Loucy (cell line): ENCODE results near the gene RERE.

ENCODE experiments used
- H2AFZ ChIP-seq: fragments of 200-600 bp; sonication (generic); 2 replicates; pipeline ENCODE4 v1.6.0; 2016; ENCODE audit warnings: antibody characterized with exemption, mild to moderate bottlenecking, low read length, moderate library complexity
- H3F3A ChIP-seq: fragments of 200-600 bp; 2 replicates; pipeline ENCODE4 v1.6.0; 2016; ENCODE audit warnings: antibody characterized with exemption, low read depth, mild to moderate bottlenecking
- H3K27me3 ChIP-seq: fragments of 200-600 bp; sonication (generic); 2 replicates; pipeline ENCODE4 v1.6.1; 2014; ENCODE audit warnings: low read length, mild to moderate bottlenecking; ENCODE audit not compliant: insufficient read depth, poor library complexity, severe bottlenecking
- H3K36me3 ChIP-seq: fragments of 200-600 bp; sonication (generic); 2 replicates; pipeline ENCODE4 v1.6.1; 2016; ENCODE audit warnings: low read length; ENCODE audit not compliant: insufficient read depth
- H3K4me1 ChIP-seq: fragments of 200-600 bp; sonication (generic); 2 replicates; pipeline ENCODE4 v1.5.1; 2014; ENCODE audit warnings: low read length, mild to moderate bottlenecking; ENCODE audit not compliant: insufficient read depth, poor library complexity, severe bottlenecking
- H3K4me2 ChIP-seq: fragments of 200-600 bp; sonication (generic); 2 replicates; pipeline ENCODE4 v1.6.0; 2014; ENCODE audit warnings: antibody characterized with exemption, low read length, low read depth, mild to moderate bottlenecking; ENCODE audit not compliant: poor library complexity, severe bottlenecking
- H3K4me3 ChIP-seq: fragments of 200-600 bp; sonication (generic); 2 replicates; pipeline ENCODE4 v1.5.1; 2014; ENCODE audit warnings: low read length, mild to moderate bottlenecking, mixed read lengths; ENCODE audit not compliant: poor library complexity, severe bottlenecking
- H3K79me2 ChIP-seq: fragments of 200-600 bp; sonication (generic); 2 replicates; pipeline ENCODE4 v1.6.1; 2014; ENCODE audit warnings: low read length; ENCODE audit not compliant: insufficient read depth
- H3K9ac ChIP-seq: fragments of 200-600 bp; sonication (generic); 2 replicates; pipeline ENCODE4 v1.6.0; 2014; ENCODE audit warnings: mild to moderate bottlenecking, low read depth, low read length, moderate library complexity; ENCODE audit not compliant: poor library complexity, severe bottlenecking
- H3K9me2 ChIP-seq: fragments of 200-600 bp; sonication (generic); replicated peaks from 2 replicates; pipeline ENCODE4 v1.6.1; 2016; ENCODE audit warnings: low read depth, low read length, mixed read lengths
- H3K9me3 ChIP-seq: fragments of 200-600 bp; sonication (generic); 2 replicates; pipeline ENCODE4 v1.6.1; 2014; ENCODE audit warnings: mild to moderate bottlenecking, antibody characterized with exemption, low read length, low read depth; ENCODE audit not compliant: insufficient read depth
- H4K20me1 ChIP-seq: fragments of 200-600 bp; sonication (generic); 2 replicates; pipeline ENCODE4 v1.6.0; 2014; ENCODE audit warnings: antibody characterized with exemption, low read length, mild to moderate bottlenecking; ENCODE audit not compliant: insufficient read depth, poor library complexity, severe bottlenecking
- EZH2phosphoT487 ChIP-seq: fragments of 200-600 bp; IDR thresholded peaks from 2 replicates; pipeline ENCODE4 v1.6.1; 2018; ENCODE audit warnings: antibody characterized with exemption, mild to moderate bottlenecking, moderate library complexity, borderline replicate concordance
- TF ChIP-seq, protein P1 (sequence below): fragments of 200-600 bp; sonication (generic); conservative IDR thresholded peaks from 2 replicates; pipeline ENCODE4 v1.5.1; 2014; ENCODE audit warnings: mild to moderate bottlenecking, antibody characterized with exemption, low read length

The RERE gene

DNA sequence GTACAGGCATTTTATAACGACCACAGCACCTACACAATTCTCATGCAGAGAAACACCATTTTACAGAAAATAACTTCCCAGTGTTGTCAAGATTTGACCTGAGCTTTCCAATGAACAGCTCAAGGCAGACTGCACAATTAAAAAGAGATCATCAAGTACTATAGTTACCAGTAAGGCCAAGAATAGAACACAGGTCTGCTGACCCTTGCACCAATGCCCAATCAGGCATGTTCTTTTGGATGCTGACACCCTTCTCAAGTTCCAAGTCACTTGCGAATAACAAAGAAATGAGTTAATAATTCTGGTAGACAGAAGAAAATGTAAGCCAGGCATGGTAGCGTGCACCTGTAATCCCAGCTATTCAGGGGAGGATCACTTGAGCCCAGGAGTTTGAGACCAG, 397.6 kb downstream of the RERE start:
- Histone ChIP-seq H3K4me3 (peak overlapping the region; percentile 90), H3K79me2 (peaks cover 87% of the 10 kb centered on the region), H4K20me1 (peaks cover 75% of the 10 kb centered on the region)

GRCh38 chr1:8419172-8419571, 398.3 kb downstream of the RERE start:
- peak overlapping the region; percentile 90 for H3K4me3 ChIP-seq
- peak overlapping the region; percentile 91 for H3K4me2 ChIP-seq
- peaks cover 92% of the 10 kb centered on the region for H3K79me2 ChIP-seq
- H3K9me3 ChIP-seq, result no peaks in the 10 kb centered on the region
- TF ChIP-seq EZH2phosphoT487, result no peak
- TF ChIP-seq, protein P1, sequence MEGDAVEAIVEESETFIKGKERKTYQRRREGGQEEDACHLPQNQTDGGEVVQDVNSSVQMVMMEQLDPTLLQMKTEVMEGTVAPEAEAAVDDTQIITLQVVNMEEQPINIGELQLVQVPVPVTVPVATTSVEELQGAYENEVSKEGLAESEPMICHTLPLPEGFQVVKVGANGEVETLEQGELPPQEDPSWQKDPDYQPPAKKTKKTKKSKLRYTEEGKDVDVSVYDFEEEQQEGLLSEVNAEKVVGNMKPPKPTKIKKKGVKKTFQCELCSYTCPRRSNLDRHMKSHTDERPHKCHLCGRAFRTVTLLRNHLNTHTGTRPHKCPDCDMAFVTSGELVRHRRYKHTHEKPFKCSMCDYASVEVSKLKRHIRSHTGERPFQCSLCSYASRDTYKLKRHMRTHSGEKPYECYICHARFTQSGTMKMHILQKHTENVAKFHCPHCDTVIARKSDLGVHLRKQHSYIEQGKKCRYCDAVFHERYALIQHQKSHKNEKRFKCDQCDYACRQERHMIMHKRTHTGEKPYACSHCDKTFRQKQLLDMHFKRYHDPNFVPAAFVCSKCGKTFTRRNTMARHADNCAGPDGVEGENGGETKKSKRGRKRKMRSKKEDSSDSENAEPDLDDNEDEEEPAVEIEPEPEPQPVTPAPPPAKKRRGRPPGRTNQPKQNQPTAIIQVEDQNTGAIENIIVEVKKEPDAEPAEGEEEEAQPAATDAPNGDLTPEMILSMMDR, result no peak
- H3K9ac ChIP-seq, result no peak overlapping the region
- H2AFZ ChIP-seq, result no peak overlapping the region
- H4K20me1 ChIP-seq, result peaks cover 82% of the 10 kb centered on the region
- no peaks in the 10 kb centered on the region for H3K9me2 ChIP-seq
- peaks cover 29% of the 10 kb centered on the region; the same call in 1 of the 2 replicates for H3K36me3 ChIP-seq
- H3K4me1 ChIP-seq, result peaks cover 83% of the 10 kb centered on the region
- H3K27me3 ChIP-seq, result no peaks in the 10 kb centered on the region
- peaks cover under 1% of the 10 kb centered on the region; the same call in 1 of the 2 replicates for H3F3A ChIP-seq

More for the DNA sequence above, 397.6 kb downstream of the RERE start:
- peak overlapping the region; percentile 89 for H3K9ac ChIP-seq
- H3K4me1 ChIP-seq, result peaks cover 86% of the 10 kb centered on the region
- peaks cover 26% of the 10 kb centered on the region; the same call in 1 of the 2 replicates for H3K36me3 ChIP-seq
- no peak for TF ChIP-seq EZH2phosphoT487
- TF ChIP-seq, protein P1, result no peak
- peak overlapping the region; percentile 91 for H3K4me2 ChIP-seq
- H3F3A ChIP-seq, result peaks cover 6% of the 10 kb centered on the region; the same call in 1 of the 2 replicates
- no peaks in the 10 kb centered on the region for H3K27me3 ChIP-seq
- H2AFZ ChIP-seq, result no peak overlapping the region
- H3K9me2 ChIP-seq, result no peaks in the 10 kb centered on the region
- no peaks in the 10 kb centered on the region for H3K9me3 ChIP-seq

GRCh38 chr1:8418301-8418700, 399.1 kb downstream of the RERE start:
- H3K79me2 ChIP-seq, result peaks cover 99% of the 10 kb centered on the region
- H3K9ac ChIP-seq, result peak overlapping the region; percentile 11
- H3K27me3 ChIP-seq, result no peaks in the 10 kb centered on the region
- no peaks in the 10 kb centered on the region for H3K9me2 ChIP-seq
- H3K36me3 ChIP-seq, result peaks cover 32% of the 10 kb centered on the region; the same call in 1 of the 2 replicates
- no peak for TF ChIP-seq EZH2phosphoT487
- TF ChIP-seq, protein P1, result no peak
- no peak overlapping the region for H2AFZ ChIP-seq
- peak overlapping the region; percentile 90 for H3K4me3 ChIP-seq
- peaks cover 82% of the 10 kb centered on the region for H3K4me1 ChIP-seq
- H3K9me3 ChIP-seq, result no peaks in the 10 kb centered on the region
- peak overlapping the region; percentile 91 for H3K4me2 ChIP-seq
- no peaks in the 10 kb centered on the region for H3F3A ChIP-seq
- peaks cover 84% of the 10 kb centered on the region for H4K20me1 ChIP-seq
